Gastrocnemius medialis (tissue), 4 donors: Measurements from ENCODE around the gene CACNA1S.

ENCODE experiments used
- POLR2A ChIP-seq, 2 donors: fragments of 450-650 bp; IDR thresholded peaks; one replicate each; pipeline ENCODE4 v1.6.1; 2017; ENCODE audit warnings: antibody characterized with exemption in 2 of 2, mild to moderate bottlenecking in 2 of 2, moderate library complexity in 2 of 2
- TF ChIP-seq, protein P1 (sequence below), 5 experiments: fragments of 450-650 bp in 3 of 5; fragments of 200-600 bp in 2 of 5; sonication (generic) in 2 of 5; IDR thresholded peaks in 4 of 5; conservative IDR thresholded peaks in 1 of 5; 1 replicate in 4 of 5; 2 replicates in 1 of 5; pipeline ENCODE4 v1.5.1; 2016 to 2019; ENCODE audit warnings: antibody characterized with exemption in 5 of 5, mild to moderate bottlenecking in 3 of 5, moderate library complexity in 3 of 5

DNA sequence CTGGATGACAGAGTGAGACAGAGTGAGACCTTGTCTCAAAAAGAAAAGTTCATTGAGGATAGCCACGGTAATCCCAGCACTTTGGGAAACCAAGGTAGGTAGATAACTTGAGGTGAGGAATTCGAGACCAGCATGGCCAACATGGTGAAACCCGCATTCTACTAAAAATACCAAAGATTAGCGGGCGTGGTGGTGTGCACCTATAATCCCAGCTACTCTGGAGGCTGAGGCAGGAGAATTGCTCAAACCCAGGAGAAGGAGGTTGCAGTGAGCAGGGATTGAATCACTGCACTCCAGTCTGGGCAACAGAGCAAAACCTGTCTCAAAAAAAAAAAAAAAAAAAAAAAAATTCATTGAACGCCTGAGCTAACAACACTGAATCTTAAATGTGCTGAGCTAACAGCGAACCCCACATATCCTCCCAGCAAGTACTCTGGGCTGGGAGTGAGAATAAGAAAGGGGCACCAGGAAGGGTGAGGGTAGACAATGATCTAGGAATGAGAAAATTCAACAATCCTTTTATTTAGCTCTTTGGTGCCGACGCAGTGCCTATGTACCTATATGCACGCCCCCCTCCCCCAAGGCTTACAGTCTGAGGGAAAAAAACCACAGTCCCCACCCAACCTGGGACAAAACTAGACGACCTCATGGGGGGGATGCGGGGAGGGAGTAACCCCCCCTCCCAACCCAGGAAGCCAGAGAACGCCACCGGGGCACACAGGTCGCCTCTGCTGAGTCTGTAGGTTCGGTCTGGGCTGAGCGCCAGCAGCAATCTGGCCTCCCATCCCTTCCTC, 1.4 kb upstream of the CACNA1S start:
- TF ChIP-seq, protein P1, sequence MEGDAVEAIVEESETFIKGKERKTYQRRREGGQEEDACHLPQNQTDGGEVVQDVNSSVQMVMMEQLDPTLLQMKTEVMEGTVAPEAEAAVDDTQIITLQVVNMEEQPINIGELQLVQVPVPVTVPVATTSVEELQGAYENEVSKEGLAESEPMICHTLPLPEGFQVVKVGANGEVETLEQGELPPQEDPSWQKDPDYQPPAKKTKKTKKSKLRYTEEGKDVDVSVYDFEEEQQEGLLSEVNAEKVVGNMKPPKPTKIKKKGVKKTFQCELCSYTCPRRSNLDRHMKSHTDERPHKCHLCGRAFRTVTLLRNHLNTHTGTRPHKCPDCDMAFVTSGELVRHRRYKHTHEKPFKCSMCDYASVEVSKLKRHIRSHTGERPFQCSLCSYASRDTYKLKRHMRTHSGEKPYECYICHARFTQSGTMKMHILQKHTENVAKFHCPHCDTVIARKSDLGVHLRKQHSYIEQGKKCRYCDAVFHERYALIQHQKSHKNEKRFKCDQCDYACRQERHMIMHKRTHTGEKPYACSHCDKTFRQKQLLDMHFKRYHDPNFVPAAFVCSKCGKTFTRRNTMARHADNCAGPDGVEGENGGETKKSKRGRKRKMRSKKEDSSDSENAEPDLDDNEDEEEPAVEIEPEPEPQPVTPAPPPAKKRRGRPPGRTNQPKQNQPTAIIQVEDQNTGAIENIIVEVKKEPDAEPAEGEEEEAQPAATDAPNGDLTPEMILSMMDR (IDR thresholded peaks at IDR 0.05 in 4 of 5, conservative IDR thresholded peaks at IDR 0.05 in 1 of 5): no peak
- TF ChIP-seq POLR2A (IDR thresholded peaks at IDR 0.05): no peak
